WTC11 (cell line): ENCODE data around the gene SCYGR8. TPM values are rescaled to one million over a fixed set of nuclear protein-coding genes. Genes with fewer than 3 reads are reported as not detected.

ENCODE experiments used
- ATAC-seq: fragments of 200-7000 bp; cut with Tn5 transposase; 2 replicates; pipeline ENCODE4 v1.10.0; 2021; ENCODE audit warnings: mild to moderate bottlenecking, moderate library complexity
- CTCF ChIA-PET: fragments of 300-600 bp; sonication (Branson Sonifier 250); formaldehyde crosslinking; loops from one replicate; lab custom pipeline; 2021; ENCODE audit warnings: antibody characterized with exemption; lab: Charles Lee
- POLR2A ChIA-PET: fragments of 350-600 bp; sonication (Branson Sonifier 250); formaldehyde crosslinking; loops from one replicate; lab custom pipeline; 2021; ENCODE audit warnings: antibody characterized with exemption; lab: Charles Lee
- DNase-seq: peaks from one replicate; pipeline ENCODE4 v3.0.0; 2021; ENCODE audit warnings: low spot score
- H3K27ac Mint-ChIP-seq: 2 replicates; pipeline ENCODE4 v1.8.0; 2021; ENCODE audit warnings: mixed read lengths
- H3K27me3 Mint-ChIP-seq: 2 replicates; pipeline ENCODE4 v1.8.0; 2021; ENCODE audit warnings: low read depth, mild to moderate bottlenecking, moderate library complexity, mixed read lengths
- H3K36me3 Mint-ChIP-seq: 2 replicates; pipeline ENCODE4 v1.8.0; 2021; ENCODE audit warnings: mixed read lengths
- H3K4me1 Mint-ChIP-seq: 2 replicates; pipeline ENCODE4 v1.8.0; 2022; ENCODE audit warnings: mixed read lengths
- H3K4me3 Mint-ChIP-seq: 2 replicates; pipeline ENCODE4 v1.8.0; 2021; ENCODE audit warnings: mild to moderate bottlenecking, moderate library complexity, mixed read lengths
- H3K9me3 Mint-ChIP-seq: 2 replicates; pipeline ENCODE4 v1.8.0; 2021; ENCODE audit warnings: mixed read lengths
- ELF4 ChIP-seq: sonication (generic); formaldehyde crosslinking; IDR thresholded peaks from 2 replicates; pipeline ENCODE4 v1.8.1; 2022; ENCODE audit warnings: low read depth, mild to moderate bottlenecking, moderate library complexity, missing genetic modification reagents
- FOXK1 ChIP-seq: sonication (generic); formaldehyde crosslinking; IDR thresholded peaks from 2 replicates; pipeline ENCODE4 v1.8.0; 2022; ENCODE audit warnings: mild to moderate bottlenecking, moderate library complexity, missing genetic modification reagents
- GABPB1 ChIP-seq: sonication (generic); formaldehyde crosslinking; IDR thresholded peaks from 2 replicates; pipeline ENCODE4 v1.8.1; 2023; ENCODE audit warnings: mild to moderate bottlenecking, missing genetic modification reagents
- KAT7 ChIP-seq: sonication (generic); formaldehyde crosslinking; IDR thresholded peaks from 2 replicates; pipeline ENCODE4 v1.8.1; 2023; ENCODE audit warnings: missing genetic modification reagents, mild to moderate bottlenecking, borderline replicate concordance
- NFE2L1 ChIP-seq: sonication (generic); formaldehyde crosslinking; IDR thresholded peaks from 2 replicates; pipeline ENCODE4 v1.8.1; 2023; ENCODE audit warnings: missing genetic modification reagents
- OVOL2 ChIP-seq: fragments of 250-450 bp; sonication (Bioruptor Pico); IDR thresholded peaks from 2 replicates; pipeline ENCODE4 v1.9.0; 2021; ENCODE audit warnings: mild to moderate bottlenecking, borderline replicate concordance
- SMAD3 ChIP-seq: sonication (generic); formaldehyde crosslinking; IDR thresholded peaks from 2 replicates; pipeline ENCODE4 v1.8.0; 2022; ENCODE audit warnings: missing genetic modification reagents, mild to moderate bottlenecking, borderline replicate concordance
- SP1 ChIP-seq: sonication (generic); formaldehyde crosslinking; conservative IDR thresholded peaks from 2 replicates; pipeline ENCODE4 v1.8.1; 2022; ENCODE audit warnings: missing genetic modification reagents
- TP53 ChIP-seq: sonication (generic); formaldehyde crosslinking; IDR thresholded peaks from 2 replicates; pipeline ENCODE4 v1.8.1; 2023; ENCODE audit warnings: mild to moderate bottlenecking, missing genetic modification reagents
- ZBTB21 ChIP-seq: sonication (generic); formaldehyde crosslinking; IDR thresholded peaks from 2 replicates; pipeline ENCODE4 v1.8.1; 2023; ENCODE audit warnings: mild to moderate bottlenecking, missing genetic modification reagents, borderline replicate concordance
- ZNF121 ChIP-seq: sonication (generic); formaldehyde crosslinking; IDR thresholded peaks from 2 replicates; pipeline ENCODE4 v1.8.0; 2023; ENCODE audit warnings: missing genetic modification reagents
- ZNF263 ChIP-seq: sonication (generic); formaldehyde crosslinking; IDR thresholded peaks from 2 replicates; pipeline ENCODE4 v1.8.1; 2022; ENCODE audit warnings: low read depth, mild to moderate bottlenecking, moderate library complexity, missing genetic modification reagents
- ZNF317 ChIP-seq: sonication (generic); formaldehyde crosslinking; IDR thresholded peaks from 2 replicates; pipeline ENCODE4 v1.8.1; 2023; ENCODE audit warnings: low read depth, mild to moderate bottlenecking, moderate library complexity, missing genetic modification reagents, borderline replicate concordance
- total RNA-seq: library from RNA; stranded (reverse); gene quantifications from 3 replicates; pipeline ENCODE4 v1.2.3, GENCODE V29; 2021
- TF ChIP-seq, protein P1 (sequence below): sonication (generic); formaldehyde crosslinking; IDR thresholded peaks from 2 replicates; pipeline ENCODE4 v1.8.1; 2023; ENCODE audit warnings: mild to moderate bottlenecking, missing genetic modification reagents, moderate library complexity
- TF ChIP-seq, protein P2 (sequence below): sonication (generic); formaldehyde crosslinking; IDR thresholded peaks from 2 replicates; pipeline ENCODE4 v1.8.0; 2022; ENCODE audit warnings: mild to moderate bottlenecking, missing genetic modification reagents
- TF ChIP-seq, protein P3 (sequence below): sonication (generic); formaldehyde crosslinking; IDR thresholded peaks from 2 replicates; pipeline ENCODE4 v1.8.1; 2023; ENCODE audit warnings: mild to moderate bottlenecking, missing genetic modification reagents
- TF ChIP-seq, protein P4 (sequence below): sonication (generic); formaldehyde crosslinking; IDR thresholded peaks from 2 replicates; pipeline ENCODE4 v1.8.1; 2023; ENCODE audit warnings: mild to moderate bottlenecking, moderate library complexity, missing genetic modification reagents
- TF ChIP-seq, protein P5 (sequence below): sonication (generic); formaldehyde crosslinking; IDR thresholded peaks from 2 replicates; pipeline ENCODE4 v1.8.1; 2023; ENCODE audit warnings: mild to moderate bottlenecking, missing genetic modification reagents
- TF ChIP-seq, protein P6 (sequence below): sonication (generic); formaldehyde crosslinking; IDR thresholded peaks from 2 replicates; pipeline ENCODE4 v1.8.1; 2023; ENCODE audit warnings: mild to moderate bottlenecking, missing genetic modification reagents, borderline replicate concordance

SCYGR8 gene
- total RNA-seq, 1 experiment from 2014 or later = not detected

DNA sequence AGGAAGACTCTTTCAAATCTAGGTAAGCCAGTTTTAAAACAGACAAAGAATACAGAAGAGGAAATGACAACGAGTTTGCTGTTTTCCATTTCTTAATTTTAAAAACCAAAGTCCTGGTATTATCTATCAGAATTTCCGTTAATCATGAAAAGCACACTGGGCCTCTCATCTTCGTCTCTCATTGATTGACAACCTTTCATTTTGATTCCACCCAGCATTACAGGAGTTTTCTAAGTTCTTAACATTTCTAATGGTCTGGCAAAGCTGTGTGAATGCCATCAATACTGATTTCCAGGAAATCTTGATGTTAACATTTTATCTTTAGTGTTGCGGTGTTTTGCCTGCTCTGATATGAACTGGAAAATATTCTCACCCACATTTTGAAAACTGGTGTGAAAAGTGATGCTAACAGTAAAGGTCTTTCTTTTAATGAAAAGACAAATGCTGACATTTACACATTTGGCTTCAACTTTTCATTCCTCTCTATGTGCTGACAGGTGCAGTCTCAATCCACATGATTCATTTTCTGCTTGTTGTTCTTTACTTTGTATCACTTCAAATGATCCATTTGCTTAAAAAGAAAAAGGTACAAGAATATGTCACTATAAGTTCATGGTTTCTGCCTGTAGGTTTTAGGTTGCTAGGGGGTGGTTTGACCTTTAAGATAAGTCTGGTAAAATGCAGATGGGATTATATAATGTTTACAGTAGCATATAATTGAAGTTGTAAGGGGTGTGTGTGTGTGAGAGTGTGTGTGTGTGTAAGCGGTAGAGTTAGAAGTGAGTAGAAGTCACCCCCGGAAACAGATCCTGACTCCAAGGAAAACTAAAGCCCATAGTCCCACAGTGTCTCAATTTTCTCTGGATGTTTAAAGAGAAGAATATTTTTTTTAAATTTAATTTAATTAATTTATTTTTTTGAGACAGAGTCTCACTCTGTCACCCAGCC is 29.5 kb downstream of the SCYGR8 start:
- ATAC-seq (no peak), DNase-seq (no peak)
- no peaks in the 10 kb centered on the region for H3K27me3 Mint-ChIP-seq
- TF ChIP-seq, protein P1, sequence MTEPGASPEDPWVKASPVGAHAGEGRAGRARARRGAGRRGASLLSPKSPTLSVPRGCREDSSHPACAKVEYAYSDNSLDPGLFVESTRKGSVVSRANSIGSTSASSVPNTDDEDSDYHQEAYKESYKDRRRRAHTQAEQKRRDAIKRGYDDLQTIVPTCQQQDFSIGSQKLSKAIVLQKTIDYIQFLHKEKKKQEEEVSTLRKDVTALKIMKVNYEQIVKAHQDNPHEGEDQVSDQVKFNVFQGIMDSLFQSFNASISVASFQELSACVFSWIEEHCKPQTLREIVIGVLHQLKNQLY (CRISPR knock-in tag) = no peak
- TF ChIP-seq, protein P2, sequence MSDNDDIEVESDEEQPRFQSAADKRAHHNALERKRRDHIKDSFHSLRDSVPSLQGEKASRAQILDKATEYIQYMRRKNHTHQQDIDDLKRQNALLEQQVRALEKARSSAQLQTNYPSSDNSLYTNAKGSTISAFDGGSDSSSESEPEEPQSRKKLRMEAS (CRISPR knock-in tag) = no peak
- TF ChIP-seq, protein P3, sequence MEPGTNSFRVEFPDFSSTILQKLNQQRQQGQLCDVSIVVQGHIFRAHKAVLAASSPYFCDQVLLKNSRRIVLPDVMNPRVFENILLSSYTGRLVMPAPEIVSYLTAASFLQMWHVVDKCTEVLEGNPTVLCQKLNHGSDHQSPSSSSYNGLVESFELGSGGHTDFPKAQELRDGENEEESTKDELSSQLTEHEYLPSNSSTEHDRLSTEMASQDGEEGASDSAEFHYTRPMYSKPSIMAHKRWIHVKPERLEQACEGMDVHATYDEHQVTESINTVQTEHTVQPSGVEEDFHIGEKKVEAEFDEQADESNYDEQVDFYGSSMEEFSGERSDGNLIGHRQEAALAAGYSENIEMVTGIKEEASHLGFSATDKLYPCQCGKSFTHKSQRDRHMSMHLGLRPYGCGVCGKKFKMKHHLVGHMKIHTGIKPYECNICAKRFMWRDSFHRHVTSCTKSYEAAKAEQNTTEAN (CRISPR knock-in tag) = no peak
- TF ChIP-seq, protein P4, sequence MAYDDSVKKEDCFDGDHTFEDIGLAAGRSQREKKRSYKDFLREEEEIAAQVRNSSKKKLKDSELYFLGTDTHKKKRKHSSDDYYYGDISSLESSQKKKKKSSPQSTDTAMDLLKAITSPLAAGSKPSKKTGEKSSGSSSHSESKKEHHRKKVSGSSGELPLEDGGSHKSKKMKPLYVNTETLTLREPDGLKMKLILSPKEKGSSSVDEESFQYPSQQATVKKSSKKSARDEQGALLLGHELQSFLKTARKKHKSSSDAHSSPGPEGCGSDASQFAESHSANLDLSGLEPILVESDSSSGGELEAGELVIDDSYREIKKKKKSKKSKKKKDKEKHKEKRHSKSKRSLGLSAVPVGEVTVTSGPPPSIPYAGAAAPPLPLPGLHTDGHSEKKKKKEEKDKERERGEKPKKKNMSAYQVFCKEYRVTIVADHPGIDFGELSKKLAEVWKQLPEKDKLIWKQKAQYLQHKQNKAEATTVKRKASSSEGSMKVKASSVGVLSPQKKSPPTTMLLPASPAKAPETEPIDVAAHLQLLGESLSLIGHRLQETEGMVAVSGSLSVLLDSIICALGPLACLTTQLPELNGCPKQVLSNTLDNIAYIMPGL (CRISPR knock-in tag) = no peak
- TF ChIP-seq FOXK1 (CRISPR knock-in tag) (no peak), ZNF263 (CRISPR knock-in tag) (no peak), NFE2L1 (no peak), SMAD3 (CRISPR knock-in tag) (no peak), ZBTB21 (CRISPR knock-in tag) (no peak), TP53 (CRISPR knock-in tag) (no peak), ZNF317 (CRISPR knock-in tag) (no peak), OVOL2 (CRISPR knock-in tag) (no peak), GABPB1 (CRISPR knock-in tag) (no peak), ELF4 (CRISPR knock-in tag) (no peak), SP1 (no peak), KAT7 (CRISPR knock-in tag) (no peak), ZNF121 (CRISPR knock-in tag) (no peak)
- TF ChIP-seq, protein P5, sequence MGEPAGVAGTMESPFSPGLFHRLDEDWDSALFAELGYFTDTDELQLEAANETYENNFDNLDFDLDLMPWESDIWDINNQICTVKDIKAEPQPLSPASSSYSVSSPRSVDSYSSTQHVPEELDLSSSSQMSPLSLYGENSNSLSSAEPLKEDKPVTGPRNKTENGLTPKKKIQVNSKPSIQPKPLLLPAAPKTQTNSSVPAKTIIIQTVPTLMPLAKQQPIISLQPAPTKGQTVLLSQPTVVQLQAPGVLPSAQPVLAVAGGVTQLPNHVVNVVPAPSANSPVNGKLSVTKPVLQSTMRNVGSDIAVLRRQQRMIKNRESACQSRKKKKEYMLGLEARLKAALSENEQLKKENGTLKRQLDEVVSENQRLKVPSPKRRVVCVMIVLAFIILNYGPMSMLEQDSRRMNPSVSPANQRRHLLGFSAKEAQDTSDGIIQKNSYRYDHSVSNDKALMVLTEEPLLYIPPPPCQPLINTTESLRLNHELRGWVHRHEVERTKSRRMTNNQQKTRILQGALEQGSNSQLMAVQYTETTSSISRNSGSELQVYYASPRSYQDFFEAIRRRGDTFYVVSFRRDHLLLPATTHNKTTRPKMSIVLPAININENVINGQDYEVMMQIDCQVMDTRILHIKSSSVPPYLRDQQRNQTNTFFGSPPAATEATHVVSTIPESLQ = no peak
- TF ChIP-seq, protein P6, sequence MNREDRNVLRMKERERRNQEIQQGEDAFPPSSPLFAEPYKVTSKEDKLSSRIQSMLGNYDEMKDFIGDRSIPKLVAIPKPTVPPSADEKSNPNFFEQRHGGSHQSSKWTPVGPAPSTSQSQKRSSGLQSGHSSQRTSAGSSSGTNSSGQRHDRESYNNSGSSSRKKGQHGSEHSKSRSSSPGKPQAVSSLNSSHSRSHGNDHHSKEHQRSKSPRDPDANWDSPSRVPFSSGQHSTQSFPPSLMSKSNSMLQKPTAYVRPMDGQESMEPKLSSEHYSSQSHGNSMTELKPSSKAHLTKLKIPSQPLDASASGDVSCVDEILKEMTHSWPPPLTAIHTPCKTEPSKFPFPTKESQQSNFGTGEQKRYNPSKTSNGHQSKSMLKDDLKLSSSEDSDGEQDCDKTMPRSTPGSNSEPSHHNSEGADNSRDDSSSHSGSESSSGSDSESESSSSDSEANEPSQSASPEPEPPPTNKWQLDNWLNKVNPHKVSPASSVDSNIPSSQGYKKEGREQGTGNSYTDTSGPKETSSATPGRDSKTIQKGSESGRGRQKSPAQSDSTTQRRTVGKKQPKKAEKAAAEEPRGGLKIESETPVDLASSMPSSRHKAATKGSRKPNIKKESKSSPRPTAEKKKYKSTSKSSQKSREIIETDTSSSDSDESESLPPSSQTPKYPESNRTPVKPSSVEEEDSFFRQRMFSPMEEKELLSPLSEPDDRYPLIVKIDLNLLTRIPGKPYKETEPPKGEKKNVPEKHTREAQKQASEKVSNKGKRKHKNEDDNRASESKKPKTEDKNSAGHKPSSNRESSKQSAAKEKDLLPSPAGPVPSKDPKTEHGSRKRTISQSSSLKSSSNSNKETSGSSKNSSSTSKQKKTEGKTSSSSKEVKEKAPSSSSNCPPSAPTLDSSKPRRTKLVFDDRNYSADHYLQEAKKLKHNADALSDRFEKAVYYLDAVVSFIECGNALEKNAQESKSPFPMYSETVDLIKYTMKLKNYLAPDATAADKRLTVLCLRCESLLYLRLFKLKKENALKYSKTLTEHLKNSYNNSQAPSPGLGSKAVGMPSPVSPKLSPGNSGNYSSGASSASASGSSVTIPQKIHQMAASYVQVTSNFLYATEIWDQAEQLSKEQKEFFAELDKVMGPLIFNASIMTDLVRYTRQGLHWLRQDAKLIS (CRISPR knock-in tag) = no peak
- CTCF ChIA-PET = interaction anchor here (1.0 to 1.8 kb wide), 7 partner anchors 9 to 174 kb away, joined by 3 to 20 read pairs (median 10); no protein-coding TSS in a partner anchor
- no peak overlapping the region for H3K27ac Mint-ChIP-seq
- no peaks in the 10 kb centered on the region for H3K9me3 Mint-ChIP-seq
- no peaks in the 10 kb centered on the region for H3K36me3 Mint-ChIP-seq
- no peak overlapping the region for H3K4me3 Mint-ChIP-seq
- POLR2A ChIA-PET = no interaction called here
- peaks cover 25% of the 10 kb centered on the region for H3K4me1 Mint-ChIP-seq
